SU-DHL-6 (cell line): ENCODE measurements around the gene PIEZO1.

Source experiments
- H2AFZ ChIP-seq: fragments of 200-600 bp; sonication (generic); 2 replicates; pipeline ENCODE4 v1.6.1; 2014; ENCODE audit warnings: low read depth, mild to moderate bottlenecking, moderate library complexity, mixed read lengths, antibody characterized with exemption, low read length; ENCODE audit not compliant: severe bottlenecking
- H3F3A ChIP-seq: fragments of 200-600 bp; shearing (Covaris generic); 2 replicates; pipeline ENCODE4 v1.6.0; 2016; ENCODE audit warnings: antibody characterized with exemption, mild to moderate bottlenecking; ENCODE audit not compliant: insufficient read depth
- H3K27ac ChIP-seq: fragments of 200-600 bp; sonication (generic); 2 replicates; pipeline ENCODE4 v1.5.1; 2016; ENCODE audit warnings: low read depth, mild to moderate bottlenecking, low read length, moderate library complexity, mixed read lengths
- H3K27me3 ChIP-seq: fragments of 200-600 bp; sonication (generic), shearing (Covaris generic); 2 replicates; pipeline ENCODE4 v1.6.0; 2014; ENCODE audit warnings: mild to moderate bottlenecking, low read length
- H3K36me3 ChIP-seq: fragments of 200-600 bp; sonication (generic); 2 replicates; pipeline ENCODE4 v1.6.1; 2014; ENCODE audit warnings: mild to moderate bottlenecking, low read length, mixed read lengths
- H3K4me2 ChIP-seq: fragments of 300-600, 200-600 bp; shearing (Covaris generic), sonication (generic); 2 replicates; pipeline ENCODE4 v1.6.0; 2014; ENCODE audit warnings: low read length, low read depth, mild to moderate bottlenecking; ENCODE audit not compliant: poor library complexity, severe bottlenecking
- H3K4me3 ChIP-seq: fragments of 200-600 bp; sonication (generic); 2 replicates; pipeline ENCODE4 v1.5.1; 2014; ENCODE audit warnings: antibody characterized with exemption, low read length, mild to moderate bottlenecking, mixed read lengths; ENCODE audit not compliant: insufficient read depth, poor library complexity, severe bottlenecking
- H3K79me2 ChIP-seq: fragments of 200-600 bp; sonication (generic); 2 replicates; pipeline ENCODE4 v1.6.1; 2014; ENCODE audit warnings: mild to moderate bottlenecking, low read length, moderate library complexity; ENCODE audit not compliant: insufficient read depth
- H3K9ac ChIP-seq: fragments of 200-600 bp; sonication (generic); 2 replicates; pipeline ENCODE4 v1.7.0; 2014; ENCODE audit warnings: mild to moderate bottlenecking, low read length
- H3K9me2 ChIP-seq: fragments of 200-600 bp; sonication (generic); replicated peaks from 2 replicates; pipeline ENCODE4 v1.6.1; 2014; ENCODE audit warnings: low read length; ENCODE audit not compliant: insufficient read depth
- H3K9me3 ChIP-seq: fragments of 200-600 bp; sonication (generic); 2 replicates; pipeline ENCODE4 v1.6.1; 2014; ENCODE audit warnings: low read length, mixed read lengths; ENCODE audit not compliant: insufficient read depth
- H4K20me1 ChIP-seq: fragments of 200-600 bp; sonication (generic); 2 replicates; pipeline ENCODE4 v1.6.1; 2014; ENCODE audit warnings: low read depth, mild to moderate bottlenecking, antibody characterized with exemption, low read length, moderate library complexity, mixed read lengths
- CTCF ChIP-seq: fragments of 200-600 bp; sonication (generic); IDR thresholded peaks from one replicate; pipeline ENCODE4 v1.5.1; 2017; ENCODE audit warnings: antibody characterized with exemption, mild to moderate bottlenecking, low read length, moderate library complexity; ENCODE audit not compliant: insufficient read depth, poor library complexity, severe bottlenecking
- EZH2phosphoT487 ChIP-seq: fragments of 200-600 bp; sonication (generic), shearing (Covaris generic); conservative IDR thresholded peaks from 2 replicates; pipeline ENCODE4 v1.6.1; 2018; ENCODE audit warnings: mild to moderate bottlenecking, antibody characterized with exemption, low read length, moderate library complexity, mixed read lengths

PIEZO1 gene

DNA sequence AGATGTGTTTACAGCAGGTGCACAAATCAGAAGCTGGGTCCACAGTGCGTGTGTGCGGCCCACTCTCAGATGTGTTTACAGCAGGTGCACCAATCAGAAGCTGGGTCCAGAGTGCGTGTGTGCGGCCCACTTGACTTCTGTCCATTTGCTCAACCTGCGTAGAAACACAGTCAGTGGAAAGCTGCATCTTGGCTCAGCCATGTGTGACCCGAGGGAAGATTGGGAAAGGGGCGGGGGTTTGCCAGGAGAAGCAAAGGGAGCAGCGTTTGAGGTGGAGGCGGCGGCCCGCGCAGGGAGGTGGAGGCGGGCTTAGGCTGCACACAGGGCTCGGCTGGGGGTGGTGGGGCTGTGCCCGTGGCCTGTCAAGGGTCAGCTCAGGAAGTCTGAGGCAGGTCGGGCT, 74.5 kb downstream of the PIEZO1 start:
- no peaks in the 10 kb centered on the region for H4K20me1 ChIP-seq
- no peaks in the 10 kb centered on the region for H3K9me3 ChIP-seq
- no peaks in the 10 kb centered on the region for H3F3A ChIP-seq
- no peak overlapping the region for H3K27ac ChIP-seq
- no peaks in the 10 kb centered on the region for H3K27me3 ChIP-seq
- no peaks in the 10 kb centered on the region for H3K9me2 ChIP-seq
- no peak overlapping the region for H3K9ac ChIP-seq
- no peaks in the 10 kb centered on the region for H3K36me3 ChIP-seq
- H3K4me3 ChIP-seq: no peak overlapping the region
- peaks cover 13% of the 10 kb centered on the region; the same call in 1 of the 2 replicates for H3K79me2 ChIP-seq
- H2AFZ ChIP-seq: no peak overlapping the region
- no peak for TF ChIP-seq EZH2phosphoT487
- TF ChIP-seq CTCF: no peak
- H3K4me2 ChIP-seq: no peak overlapping the region

- Histone ChIP-seq H3K36me3 (no peaks in the 10 kb centered on the region), H3K9ac (peak overlapping the region; percentile 91), H3K27me3 (no peaks in the 10 kb centered on the region), H3K4me3 (peak overlapping the region; percentile 91), H2AFZ (peak overlapping the region; percentile 90), H3K9me2 (no peaks in the 10 kb centered on the region), H3F3A (no peaks in the 10 kb centered on the region), H3K27ac (no peak overlapping the region), H3K4me2 (peak overlapping the region; percentile 77), H3K79me2 (peaks cover 13% of the 10 kb centered on the region; the same call in 1 of the 2 replicates), H4K20me1 (no peaks in the 10 kb centered on the region; the same call in 1 of the 2 replicates), H3K9me3 (no peaks in the 10 kb centered on the region)
- TF ChIP-seq EZH2phosphoT487 (no peak), CTCF (no peak)
Observed at GRCh38 chr16:88706965-88707826, 77.8 kb downstream of the PIEZO1 start.

DNA sequence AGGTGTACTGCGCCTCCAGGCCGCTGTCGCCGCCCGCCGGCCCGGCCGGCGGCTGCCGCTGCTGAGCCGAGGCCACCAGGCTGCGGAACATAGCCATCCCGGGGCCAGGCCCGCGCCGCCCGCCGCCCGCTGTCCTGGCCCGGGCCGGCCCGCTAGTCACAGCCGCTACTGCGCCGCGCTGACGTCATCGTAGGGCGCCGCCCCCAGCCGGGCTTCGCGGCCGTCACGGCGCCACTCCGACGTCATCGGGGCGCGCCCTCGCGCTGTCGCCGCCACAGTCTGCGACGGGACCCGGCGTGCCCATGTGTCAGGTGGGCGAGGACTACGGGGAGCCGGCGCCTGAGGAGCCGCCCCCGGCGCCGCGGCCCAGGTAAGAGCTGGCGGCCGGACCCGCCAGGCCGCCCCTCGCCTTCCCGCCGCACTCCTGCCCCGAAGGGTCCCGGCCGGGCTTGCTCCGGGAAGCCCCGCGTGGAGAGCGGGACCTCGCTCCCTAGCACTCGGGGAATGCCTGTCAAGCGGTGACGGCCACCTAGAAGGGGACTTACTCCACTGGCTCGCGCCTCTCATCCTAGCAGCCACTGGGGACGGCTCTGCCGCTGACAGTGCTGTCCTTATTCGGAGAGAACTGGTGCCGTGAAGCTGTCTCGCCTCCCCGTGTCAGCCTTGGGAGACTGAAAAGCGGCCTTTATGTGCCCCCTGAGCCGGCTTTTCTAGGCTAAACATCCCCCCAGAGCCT, 78.6 kb downstream of the PIEZO1 start, which contains the start of the genes CTU2 and RNF166:
CTU2 (plus strand) TSS at position 275 of the 736 bp plus-strand sequence; CDS start at position 303, 28 bp downstream.
RNF166 (minus strand) TSS at position 180 of the 736 bp plus-strand sequence; CDS start at position 97, 83 bp downstream.
- no peaks in the 10 kb centered on the region for H3K9me3 ChIP-seq
- no peaks in the 10 kb centered on the region for H3F3A ChIP-seq
- no peaks in the 10 kb centered on the region for H3K9me2 ChIP-seq
- H3K36me3 ChIP-seq: no peaks in the 10 kb centered on the region
- H4K20me1 ChIP-seq: no peaks in the 10 kb centered on the region; the same call in 1 of the 2 replicates
- peaks cover 13% of the 10 kb centered on the region; the same call in 1 of the 2 replicates for H3K79me2 ChIP-seq
- peak within 1 kb of the TSS; percentile 91 for H3K9ac ChIP-seq
- H2AFZ ChIP-seq: peak within 1 kb of the TSS; percentile 90
- H3K27me3 ChIP-seq: no peaks in the 10 kb centered on the region
- TF ChIP-seq EZH2phosphoT487: no peak
- no peak for TF ChIP-seq CTCF
- peak within 1 kb of the TSS; percentile 77 for H3K4me2 ChIP-seq
- H3K27ac ChIP-seq: no peak within 1 kb of the TSS
- H3K4me3 ChIP-seq: peak within 1 kb of the TSS; percentile 91
